ENCODE measurements around the gene TMEM150A.
"Not testable (repeated sequence)": the region's sequence is repeated elsewhere in the genome, so short reads cannot be mapped to it uniquely, and the experiment has no call there.

The TMEM150A gene

DNA sequence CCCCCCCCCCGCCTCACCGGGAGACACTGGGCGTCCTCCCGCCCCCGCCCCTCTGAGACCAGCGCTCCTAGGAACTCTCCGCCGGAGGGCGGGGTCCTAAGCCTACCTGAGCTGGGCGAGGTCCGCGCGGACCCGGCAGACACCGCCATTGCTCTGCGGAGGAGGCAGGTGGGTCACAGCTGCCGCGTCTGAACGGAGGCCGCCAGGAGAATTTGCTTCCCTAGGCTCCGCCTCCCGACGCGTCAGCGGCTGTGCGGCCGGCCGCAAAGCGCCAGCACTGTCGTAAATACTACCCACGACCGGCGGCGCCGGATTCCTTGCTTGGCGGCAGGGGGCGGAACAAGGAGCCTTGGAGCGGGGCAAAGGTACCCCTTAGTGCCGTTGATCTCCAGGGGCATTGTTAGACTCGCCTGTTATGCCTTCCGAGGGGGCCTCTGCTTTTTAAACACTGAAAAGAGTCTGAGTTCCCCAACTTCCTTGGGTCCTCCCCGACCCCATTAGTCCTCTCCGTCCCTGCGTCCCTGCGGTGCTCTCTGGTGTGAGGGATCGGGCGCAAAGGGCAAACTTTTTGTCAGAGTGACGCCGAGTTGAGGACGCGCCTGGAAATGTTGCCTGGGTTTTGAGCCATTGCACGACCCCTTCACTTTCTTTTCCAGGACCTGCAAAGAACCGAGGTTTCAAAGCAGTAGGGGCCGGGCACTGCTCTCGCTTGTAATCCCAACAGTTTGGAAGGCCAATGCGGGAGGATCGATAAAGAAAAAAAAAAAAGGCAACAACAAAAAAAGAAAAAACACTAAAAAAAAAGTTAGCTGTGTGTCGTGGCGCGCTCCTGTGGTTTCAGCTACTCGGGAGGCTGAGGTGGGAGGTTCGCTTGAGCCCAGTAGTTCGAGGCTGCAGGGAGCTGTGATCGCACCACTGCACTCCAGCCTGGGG is 41.0 kb downstream of the TMEM150A start, which contains the start of gene GGCX:
Gene GGCX (minus strand): TSS at position 214 of the 933 bp plus-strand sequence. CDS start 65 bp downstream, at position 149.
- peak; percentile 86 for DNase-seq

DNA sequence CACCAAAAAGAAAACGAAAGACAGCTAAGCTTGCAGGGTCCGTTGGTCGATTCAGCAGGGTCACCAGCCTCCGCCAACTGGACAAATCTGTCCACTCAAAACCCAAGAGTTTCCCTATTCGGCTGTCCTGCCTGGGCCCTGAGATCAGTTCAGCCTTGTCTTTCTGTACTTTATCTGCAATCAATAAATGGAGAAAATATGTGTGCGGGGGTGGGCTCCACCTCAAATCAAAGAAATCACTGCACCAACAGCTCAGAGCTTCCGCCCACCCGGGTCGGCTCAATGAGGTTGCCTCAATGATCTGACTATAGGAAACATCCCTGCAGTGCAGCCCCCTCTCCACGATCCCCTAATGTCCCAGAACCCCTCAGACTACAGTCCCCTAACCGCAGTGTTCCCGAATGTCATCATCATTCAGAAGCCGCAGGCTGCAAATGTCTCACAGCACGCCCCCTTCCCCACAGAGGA is 41.7 kb downstream of the TMEM150A start:
- no peak for DNase-seq

DNA sequence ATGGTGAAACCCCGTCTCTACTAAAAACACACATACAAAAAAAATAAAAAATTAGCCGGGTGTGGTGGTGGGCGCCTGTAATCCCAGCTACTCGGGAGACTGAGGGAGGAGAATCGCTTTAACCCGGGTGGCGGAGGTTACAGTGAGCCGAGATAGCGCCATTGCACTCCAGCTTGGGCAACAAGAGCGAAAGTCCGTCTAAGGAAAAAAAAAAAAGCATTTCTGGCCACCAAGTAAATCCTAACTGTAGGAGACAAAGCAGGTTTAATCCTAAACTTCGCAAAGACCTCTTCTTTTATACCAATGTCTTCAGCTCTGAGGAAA is 42.1 kb downstream of the TMEM150A start:
- not testable (repeated sequence) for DNase-seq

DNA sequence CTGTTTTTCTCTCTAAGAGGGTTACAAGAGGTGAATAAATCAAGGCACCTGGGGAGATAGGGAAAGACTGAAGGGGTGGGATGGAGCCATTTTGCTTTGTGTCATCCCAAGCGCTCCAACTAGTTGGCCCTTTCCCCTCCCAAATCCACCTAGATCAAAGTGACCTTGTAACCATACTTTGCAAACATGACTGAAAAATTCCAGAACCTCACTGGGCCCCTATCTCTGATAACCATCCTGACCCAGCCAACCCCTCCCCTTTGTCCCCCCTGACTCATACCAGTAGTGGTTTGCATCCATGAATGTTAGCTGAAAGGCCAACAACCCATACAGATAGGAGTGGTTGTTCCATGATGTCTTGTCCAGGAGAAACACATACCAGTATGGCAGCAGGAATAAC is 44.3 kb downstream of the TMEM150A start:
- no peak for DNase-seq

DNA sequence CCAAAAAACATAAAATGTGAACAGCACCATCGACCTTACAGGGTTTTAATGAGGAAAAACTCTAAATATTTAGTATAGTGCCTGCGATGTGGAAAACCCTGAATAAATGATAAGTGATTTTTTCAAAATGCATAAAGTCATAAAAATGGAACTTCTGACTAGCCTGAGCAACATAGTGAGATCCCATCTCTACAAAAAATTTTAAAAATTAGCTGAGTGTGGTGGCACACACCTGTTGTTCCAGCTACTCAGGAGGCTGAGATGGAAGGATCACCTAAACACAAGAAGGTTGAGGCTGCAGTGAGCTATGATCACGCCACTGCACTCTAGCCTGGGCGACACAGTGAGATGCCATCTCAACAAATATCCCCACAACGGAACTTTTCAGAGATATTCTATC is 45.4 kb downstream of the TMEM150A start:
- DNase-seq, result no peak

DNA sequence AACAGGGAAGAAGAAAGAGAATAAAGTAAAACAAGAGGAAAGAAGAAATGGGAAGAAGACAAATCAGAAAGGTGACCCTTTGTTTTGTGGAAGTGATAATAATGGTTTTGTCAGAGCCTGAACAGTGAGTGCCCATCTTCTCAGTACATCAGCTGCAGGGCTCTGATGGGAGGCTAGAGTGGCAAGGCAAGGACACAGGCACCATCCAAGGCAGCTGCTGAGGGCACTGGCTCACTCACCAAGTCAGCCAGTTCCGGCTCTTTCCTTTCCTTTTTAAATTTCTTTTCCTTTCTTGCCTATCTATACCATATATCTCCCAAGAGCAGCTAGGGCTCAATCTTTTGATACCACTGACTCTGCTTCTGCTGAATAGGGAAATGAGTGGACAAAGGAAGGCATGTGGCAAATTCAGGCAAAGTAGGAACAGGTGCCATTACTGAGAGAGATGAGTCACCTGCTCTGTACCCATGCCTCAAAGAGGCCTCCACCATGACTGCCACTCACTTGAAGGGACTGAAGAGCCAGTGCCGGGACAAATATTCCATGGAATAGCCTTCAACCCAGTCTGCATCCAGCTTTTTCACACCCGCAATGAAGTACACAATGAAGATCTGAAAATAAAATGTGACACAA is 47.4 kb downstream of the TMEM150A start:
- DNase-seq, result no peak

DNA sequence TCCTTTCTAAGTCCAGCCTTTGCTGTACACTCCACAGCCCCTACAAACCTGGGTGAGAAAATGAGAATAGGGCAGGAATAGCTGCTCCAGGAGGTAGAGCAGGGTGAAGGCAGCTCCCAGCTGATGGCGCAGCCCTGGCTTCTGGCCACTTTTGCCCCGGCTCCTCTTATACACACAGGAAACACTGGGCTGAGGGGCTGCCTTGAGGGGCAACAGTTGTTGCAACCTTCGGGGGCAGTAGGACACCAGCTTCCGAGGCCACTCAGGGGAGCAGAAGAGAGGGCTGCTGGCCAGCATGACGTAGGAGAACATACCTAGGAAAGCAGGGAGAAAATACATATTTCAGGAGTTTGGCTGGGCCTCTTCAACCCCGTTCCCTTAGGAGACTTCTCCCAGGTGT is 49.3 kb downstream of the TMEM150A start:
- no peak for DNase-seq

DNA sequence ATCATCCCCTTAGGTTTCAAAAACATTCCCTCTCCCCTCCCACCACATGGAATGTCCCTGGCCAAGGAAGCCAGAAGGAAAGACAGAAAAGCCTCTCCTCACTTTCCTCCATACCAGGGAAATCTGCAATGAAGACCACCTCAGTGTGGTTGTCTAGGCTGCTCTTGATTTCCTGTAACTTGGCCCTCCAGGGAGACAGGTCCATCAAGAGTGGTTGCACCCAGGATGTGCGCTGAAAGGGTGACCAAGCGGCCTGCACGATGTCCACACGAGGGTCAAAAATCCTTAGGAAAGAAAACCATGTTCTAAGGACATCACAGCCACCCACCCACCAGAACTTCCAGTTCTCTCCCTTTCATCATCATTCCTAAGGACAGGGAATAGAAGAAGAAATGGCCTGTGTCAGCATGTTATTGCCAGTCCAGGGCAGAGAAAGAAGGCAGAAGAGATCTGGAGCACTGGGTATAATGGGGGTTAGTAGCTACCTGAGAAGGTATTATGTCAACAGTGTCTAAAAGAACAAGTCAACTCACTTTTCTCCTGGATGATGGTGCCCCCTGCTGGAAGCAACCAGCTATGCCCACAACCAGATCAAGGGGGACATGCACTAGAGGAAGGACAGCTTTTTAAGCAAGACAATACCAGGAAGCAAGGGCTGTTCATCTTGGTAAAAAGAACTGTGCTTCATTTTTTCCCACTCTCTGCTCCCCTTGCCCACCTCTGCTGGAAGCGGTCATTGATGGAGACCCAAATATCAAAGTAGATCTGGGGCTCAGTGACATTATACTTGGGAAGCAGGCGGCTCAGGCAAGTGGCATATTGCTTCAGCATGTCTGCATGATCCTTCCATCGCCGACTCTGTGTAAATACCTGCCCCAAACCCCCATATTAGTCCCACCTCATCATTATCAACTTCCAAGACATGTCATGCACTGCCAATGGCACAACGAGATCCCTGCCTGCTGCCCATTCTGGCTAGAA is 50.5 kb downstream of the TMEM150A start:
- no peak for DNase-seq

DNA sequence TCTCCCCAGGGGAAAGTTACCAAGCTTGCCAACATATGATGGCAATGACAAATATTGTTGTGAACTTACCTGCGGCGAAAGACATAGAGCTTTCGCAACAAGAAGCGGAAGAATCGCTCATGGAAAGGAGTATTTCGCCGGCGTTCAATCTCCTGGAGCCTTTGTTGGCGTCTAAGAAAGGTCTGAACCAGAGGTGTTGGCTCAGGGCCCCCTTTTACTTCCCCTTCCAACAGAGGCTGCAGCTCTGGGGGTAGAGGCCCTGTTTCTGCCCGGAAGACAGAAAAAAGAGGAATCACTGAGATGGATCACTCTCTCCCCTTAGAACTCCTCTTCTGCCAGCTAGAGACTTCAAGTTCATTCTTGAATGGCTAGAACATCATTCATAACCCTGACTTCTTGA is 52.0 kb downstream of the TMEM150A start:
- DNase-seq, result no peak

DNA sequence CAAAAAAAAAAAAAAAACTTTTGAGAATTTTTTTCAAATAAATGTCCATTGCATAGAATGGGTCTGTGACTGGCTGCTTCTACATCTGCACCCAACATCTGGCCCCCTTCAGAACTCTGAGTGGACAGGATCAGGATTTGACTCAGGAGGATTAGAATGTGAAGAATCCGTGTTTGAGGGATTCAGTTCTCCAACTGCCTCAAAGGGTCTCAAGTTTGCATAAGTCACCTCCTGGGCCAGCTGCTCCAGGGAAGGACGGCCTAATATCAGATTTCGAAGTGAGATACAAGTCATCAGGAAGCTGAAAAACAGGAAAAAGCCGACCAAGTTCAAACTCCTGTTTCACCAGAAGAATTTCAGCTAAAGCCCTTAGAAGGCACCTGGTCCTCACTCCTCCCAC is 52.7 kb downstream of the TMEM150A start:
- DNase-seq, result no peak

DNA sequence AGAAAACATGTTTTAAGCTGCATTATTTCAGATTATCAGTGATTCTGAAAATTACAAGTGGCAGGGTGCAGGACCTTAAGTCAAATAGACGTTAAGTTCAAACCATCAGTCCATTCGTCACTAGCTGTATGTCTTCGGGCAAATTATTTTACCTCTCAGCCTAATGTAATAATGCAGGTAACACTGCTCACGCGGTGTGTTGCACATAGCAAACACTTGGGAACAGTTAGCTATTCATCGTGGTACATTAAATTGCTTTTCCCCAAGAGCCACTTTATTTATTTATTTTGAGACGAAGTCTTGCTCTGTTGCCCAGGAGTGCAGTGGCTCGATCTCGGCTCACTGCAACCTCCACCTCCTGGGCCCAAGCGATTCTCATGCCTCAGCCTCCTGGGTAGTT is 53.4 kb downstream of the TMEM150A start:
- DNase-seq, result no peak

DNA sequence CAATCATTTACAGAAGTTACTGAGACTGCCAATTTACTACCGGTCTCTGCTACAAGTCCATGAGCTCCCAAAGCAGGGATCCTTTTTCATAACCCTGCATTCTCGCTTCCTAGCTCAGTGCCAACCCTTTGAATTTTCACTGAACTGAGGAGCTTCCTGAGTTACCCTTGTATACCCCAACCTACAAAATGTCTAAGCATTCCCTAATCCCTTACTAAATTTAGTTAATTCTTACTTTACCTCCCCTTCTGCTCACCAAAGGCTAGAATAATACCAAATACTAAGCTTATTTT is 53.9 kb downstream of the TMEM150A start:
- no peak for DNase-seq

Data from NCI-H446 treated with DMSO at 0.1 percent for 48 hours (cell line).